Naive thymus-derived CD4-positive, alpha-beta T cell (primary cell): ENCODE results near the gene ESAM. TPM values are rescaled to one million over a fixed set of nuclear protein-coding genes. Genes with fewer than 3 reads are reported as not detected.

Experiments used
- ATAC-seq: fragments of 150-1000 bp; cut with Tn5 transposase; 2 replicates; pipeline ENCODE4 v1.10.0; 2021; ENCODE audit warnings: mild to moderate bottlenecking, moderate library complexity
- CTCF ChIA-PET: fragments of 350-600 bp; sonication (Branson Sonifier 250); formaldehyde crosslinking; loops from one replicate; lab custom pipeline; 2021; ENCODE audit warnings: antibody characterized with exemption; lab: Charles Lee
- POLR2A ChIA-PET: fragments of 350-600 bp; sonication (Branson Sonifier 250); formaldehyde crosslinking; loops from one replicate; lab custom pipeline; 2021; ENCODE audit warnings: antibody characterized with exemption, inconsistent platforms; lab: Charles Lee
- DNase-seq, 9 donors: peaks; one replicate each; pipeline versions ENCODE4 v3.0.0 to v3.0.0-alpha.2; 2020 to 2022; ENCODE audit warnings: mixed read lengths in 1 of 9
- H3K27ac ChIP-seq: one replicate; pipeline ENCODE4 v1.7.0; 2013; ENCODE audit warnings: mild to moderate bottlenecking, low read depth, low read length, moderate library complexity
- H3K27me3 ChIP-seq, 2 donors: one replicate each; pipeline ENCODE4 v1.7.0; 2013; ENCODE audit warnings: low read length in 2 of 2, mild to moderate bottlenecking in 2 of 2, moderate library complexity in 2 of 2; ENCODE audit not compliant: control insufficient read depth in 2 of 2, insufficient read depth in 2 of 2
- H3K36me3 ChIP-seq, 3 experiments: 1 replicate in 2 of 3; 2 replicates in 1 of 3; pipeline ENCODE4 v1.7.0; 2013; ENCODE audit warnings: low read length in 3 of 3, mild to moderate bottlenecking in 3 of 3, moderate library complexity in 1 of 3; ENCODE audit not compliant: insufficient read depth in 3 of 3, control insufficient read depth in 2 of 3
- H3K4me1 ChIP-seq, 2 donors: one replicate each; pipeline ENCODE4 v1.7.0; 2013; ENCODE audit warnings: low read length in 2 of 2, mild to moderate bottlenecking in 2 of 2, moderate library complexity in 1 of 2; ENCODE audit not compliant: control insufficient read depth in 2 of 2, insufficient read depth in 2 of 2
- H3K4me3 ChIP-seq: 2 replicates; pipeline ENCODE4 v1.7.0; 2013; ENCODE audit warnings: mild to moderate bottlenecking, low read length
- H3K9me3 ChIP-seq, 3 experiments: 1 replicate in 2 of 3; 2 replicates in 1 of 3; pipeline ENCODE4 v1.7.0; 2013; ENCODE audit warnings: low read length in 3 of 3; ENCODE audit not compliant: control insufficient read depth in 2 of 3
- H3K27ac Mint-ChIP-seq, 9 donors: one replicate each; pipeline ENCODE4 v1.8.0; 2020 to 2022; ENCODE audit warnings: mixed read lengths in 9 of 9, mild to moderate bottlenecking in 8 of 9, moderate library complexity in 5 of 9, inconsistent platforms in 2 of 9
- H3K27me3 Mint-ChIP-seq, 5 donors: one replicate each; pipeline ENCODE4 v1.8.0; 2021 to 2022; ENCODE audit warnings: mixed read lengths in 5 of 5, mild to moderate bottlenecking in 1 of 5
- H3K36me3 Mint-ChIP-seq, 5 donors: one replicate each; pipeline ENCODE4 v1.8.0; 2020 to 2022; ENCODE audit warnings: mixed read lengths in 5 of 5, mild to moderate bottlenecking in 3 of 5, inconsistent platforms in 1 of 5
- H3K4me1 Mint-ChIP-seq, 7 donors: one replicate each; pipeline ENCODE4 v1.8.0; 2020 to 2022; ENCODE audit warnings: mixed read lengths in 7 of 7, mild to moderate bottlenecking in 3 of 7, inconsistent platforms in 1 of 7
- H3K4me3 Mint-ChIP-seq, 10 donors: one replicate each; pipeline ENCODE4 v1.8.0; 2020 to 2022; ENCODE audit warnings: mild to moderate bottlenecking in 10 of 10, mixed read lengths in 10 of 10, moderate library complexity in 6 of 10, inconsistent platforms in 2 of 10
- H3K9me3 Mint-ChIP-seq, 11 donors: one replicate each; pipeline ENCODE4 v1.8.0; 2020 to 2022; ENCODE audit warnings: mixed read lengths in 11 of 11, mild to moderate bottlenecking in 4 of 11, inconsistent platforms in 1 of 11, moderate library complexity in 1 of 11
- intact Hi-C, 2 donors: fragments of 100-400 bp; cut with micrococcal nuclease; formaldehyde crosslinking; loops; one replicate each; pipeline ENCODE4 v1.15.1; 2023
- polyA plus RNA-seq, 2 donors: library from polyadenylated mRNA; unstranded; fragments of 300-500 nt; fragmentation: Illumina TruSeq; gene quantifications; one replicate each; pipeline ENCODE4 v1.2.3, GENCODE V29; 2021
- total RNA-seq, 6 experiments: library from RNA in 5 of 6; stranded (reverse) in 5 of 6; gene quantifications; 1 replicate in 5 of 6; 2 replicates in 1 of 6; pipeline ENCODE4 v1.2.3 and lab custom pipeline; 2021 to 2026

ESAM gene
- total and polyA plus RNA-seq, 7 experiments from 2014 or later, result 0.39 to 4.1 (median 1.9) TPM

DNA sequence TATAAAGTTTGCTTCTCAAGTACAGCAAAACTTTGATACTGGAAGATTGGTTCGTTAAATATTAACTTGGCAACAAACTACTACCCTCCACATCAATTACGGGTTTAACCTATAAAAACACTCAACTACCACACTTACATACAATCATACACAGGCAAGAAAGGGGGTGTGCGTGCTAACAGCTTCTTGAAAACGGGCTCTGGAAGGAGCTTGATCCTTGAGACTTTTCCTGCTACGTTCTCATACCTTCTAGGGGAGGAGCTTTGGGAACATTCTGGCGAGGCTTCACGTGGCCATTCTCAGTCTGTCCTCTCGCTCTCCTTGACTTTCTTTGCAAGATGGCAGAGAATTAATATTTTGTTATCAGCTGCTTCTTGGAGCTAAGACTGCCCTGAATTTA lies 6.8 kb upstream of the ESAM start:
- Histone ChIP-seq H3K36me3 (peaks cover 4 to 38% (median 5%) of the 10 kb centered on the region in 3 experiments), H3K27me3 (no peaks in the 10 kb centered on the region), H3K9me3 (no peaks in the 10 kb centered on the region), H3K4me3 (no peak overlapping the region), H3K4me1 (no peaks in the 10 kb centered on the region), H3K27ac (no peak overlapping the region)
- no peak for ATAC-seq
- peaks cover 7 to 34% (median 10%) of the 10 kb centered on the region in 5 donors for H3K36me3 Mint-ChIP-seq
- no peaks in the 10 kb centered on the region for H3K9me3 Mint-ChIP-seq
- intact Hi-C loops, result no loop called here
- H3K27ac Mint-ChIP-seq, result no peak overlapping the region
- ChIA-PET CTCF (interaction anchor here (0.6 to 3.3 kb wide), 6 partner anchors 14 to 99 kb away, joined by 3 to 15 read pairs (median 4); no protein-coding TSS in a partner anchor), POLR2A (interaction anchor here (0.6 to 1.1 kb wide), 2 partner anchors 22 to 98 kb away, joined by 4 read pairs; no protein-coding TSS in a partner anchor)
- no peak overlapping the region for H3K4me3 Mint-ChIP-seq
- H3K4me1 Mint-ChIP-seq, result peaks cover 0 to 5% (median 0%) of the 10 kb centered on the region in 7 donors
- no peak for DNase-seq
- no peaks in the 10 kb centered on the region for H3K27me3 Mint-ChIP-seq

DNA sequence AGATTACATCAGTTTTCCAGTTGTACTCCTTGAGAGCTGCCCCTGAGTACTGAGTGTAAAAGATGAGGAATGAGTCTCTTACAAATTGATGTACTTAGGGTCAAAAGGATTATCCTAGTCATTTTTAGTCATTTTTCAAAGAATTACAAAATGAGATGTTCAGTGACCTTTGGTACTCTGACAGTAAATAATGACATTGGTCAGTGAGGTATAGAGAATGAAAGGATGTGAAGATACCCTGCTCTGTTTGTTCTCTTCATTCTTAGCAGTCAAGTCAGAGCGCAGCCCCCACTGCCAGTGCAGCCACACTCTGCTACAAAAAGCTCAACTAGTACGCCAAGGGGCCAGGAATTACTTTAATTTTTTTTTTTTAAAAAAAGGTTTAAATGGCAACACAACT lies 4.1 kb upstream of the ESAM start:
- ATAC-seq, result no peak
- Mint-ChIP-seq H3K4me1 (peaks cover 0 to 11% (median 7%) of the 10 kb centered on the region in 7 donors), H3K36me3 (peaks cover 0 to 16% (median 3%) of the 10 kb centered on the region in 5 donors), H3K9me3 (no peaks in the 10 kb centered on the region), H3K27ac (no peak overlapping the region), H3K27me3 (peaks cover 0 to 10% (median 5%) of the 10 kb centered on the region in 5 donors), H3K4me3 (no peak overlapping the region)
- ChIA-PET CTCF (interaction anchor here (0.6 to 7.1 kb wide), 2 partner anchors 96 to 706 kb away, joined by 3 to 110 read pairs; no protein-coding TSS in a partner anchor), POLR2A (interaction anchor here (1.2 kb wide), 1 partner anchor 19 kb away, joined by 3 read pairs; no protein-coding TSS in a partner anchor)
- intact Hi-C loops, result no loop called here
- Histone ChIP-seq H3K9me3 (no peaks in the 10 kb centered on the region), H3K36me3 (peaks cover 0 to 20% (median 2%) of the 10 kb centered on the region in 3 experiments), H3K27ac (no peak overlapping the region), H3K27me3 (peaks cover 0 to 2% of the 10 kb centered on the region in 2 donors), H3K4me1 (peaks cover 8% of the 10 kb centered on the region in 2 donors), H3K4me3 (no peak overlapping the region)
- no peak for DNase-seq

DNA sequence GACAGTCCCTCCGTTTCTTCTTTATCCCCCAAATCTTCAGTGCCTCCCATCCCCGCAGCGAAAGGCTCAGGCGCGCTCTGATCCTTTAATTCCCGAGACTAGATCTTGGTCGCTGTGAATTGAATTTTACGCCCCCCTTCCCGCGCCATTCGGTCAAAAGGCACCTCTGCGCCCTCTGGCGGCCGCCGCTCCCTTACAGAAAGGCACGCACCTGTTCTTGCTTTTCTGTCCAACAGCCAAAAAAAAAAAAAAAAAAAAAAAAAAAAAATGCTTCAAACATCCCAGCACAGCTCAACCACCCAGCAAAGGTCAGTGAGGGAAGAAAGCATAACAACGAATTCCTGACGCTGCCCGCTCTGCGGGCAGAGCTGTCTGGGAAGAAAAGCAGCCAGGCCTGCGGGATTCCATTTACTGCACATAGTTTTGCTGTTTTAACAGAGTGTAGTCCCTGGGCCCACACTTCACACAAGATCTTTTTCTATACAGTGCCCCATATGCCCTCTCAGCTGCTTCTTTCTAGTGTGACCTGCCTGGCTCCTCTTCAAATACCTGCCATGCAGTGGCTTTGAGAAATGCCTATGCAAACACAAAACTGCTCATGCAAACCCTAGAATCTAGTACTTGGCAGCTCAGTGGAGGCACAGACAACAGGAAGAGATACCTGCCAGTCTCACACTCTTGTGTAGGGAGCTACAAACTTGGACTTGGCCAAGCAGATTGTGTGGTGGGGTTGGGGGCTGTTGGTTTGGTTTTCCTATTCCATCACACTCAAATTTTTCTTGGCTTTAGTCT lies 1.3 kb upstream of the ESAM start:
- Histone ChIP-seq H3K9me3 (no peaks in the 10 kb centered on the region), H3K27me3 (peaks cover 7 to 16% of the 10 kb centered on the region in 2 donors), H3K4me3 (peak overlapping the region; percentile 87), H3K36me3 (peaks cover 0 to 11% (median 0%) of the 10 kb centered on the region in 3 experiments), H3K27ac (no peak overlapping the region), H3K4me1 (peaks cover 8 to 28% of the 10 kb centered on the region in 2 donors)
- Mint-ChIP-seq H3K4me3 (peak overlapping the region; percentile 87 to 99 (median 94)), H3K27me3 (peaks cover 12 to 35% (median 27%) of the 10 kb centered on the region in 5 donors), H3K9me3 (peaks cover 0 to 1% (median 0%) of the 10 kb centered on the region in 11 donors), H3K27ac (peak overlapping the region; percentile 24 to 92 (median 72)), H3K4me1 (peaks cover 4 to 37% (median 20%) of the 10 kb centered on the region in 7 donors), H3K36me3 (peaks cover 0 to 4% (median 3%) of the 10 kb centered on the region in 5 donors)
- ChIA-PET POLR2A (interaction anchor here (0.6 to 5.1 kb wide), 12 partner anchors 10 to 191 kb away, joined by 3 to 54 read pairs (median 4); partner anchors contain the start of genes CCDC15, MSANTD2, SIAE and SPA17), CTCF (interaction anchor here (0.6 to 7.1 kb wide), 28 partner anchors 10 to 143 kb away, joined by 3 to 110 read pairs (median 5); partner anchors contain the start of genes MSANTD2, SIAE and SPA17)
- ATAC-seq (peak; percentile 71), DNase-seq (peak; percentile 73 to 87 (median 83))
- intact Hi-C loops, result loop anchor here (1.0 to 5.0 kb wide), 14 partner anchors 17 to 379 kb away; partner anchors contain the start of genes CCDC15 (in 2 of the 2), MSANTD2 (in 1 of the 2), SIAE (in 1 of the 2) and SPA17 (in 1 of the 2)

GRCh38 chr11:124762624-124763155 lies 600 bp upstream of the ESAM start:
- H3K36me3 ChIP-seq, result peaks cover 0 to 9% (median 0%) of the 10 kb centered on the region in 3 experiments
- ATAC-seq, result peak; percentile 31
- peak overlapping the region; percentile 87 for H3K4me3 ChIP-seq
- no peaks in the 10 kb centered on the region for H3K9me3 ChIP-seq
- H3K4me3 Mint-ChIP-seq, result peak overlapping the region; percentile 87 to 99 (median 94)
- intact Hi-C loops, result loop anchor here (1.0 to 5.0 kb wide), 14 partner anchors 16 to 380 kb away; partner anchors contain the start of genes CCDC15 (in 2 of the 2), MSANTD2 (in 2 of the 2), SIAE (in 1 of the 2) and SPA17 (in 1 of the 2)
- H3K27me3 Mint-ChIP-seq, result peaks cover 18 to 42% (median 34%) of the 10 kb centered on the region in 5 donors
- peaks cover 0 to 1% (median 0%) of the 10 kb centered on the region in 11 donors for H3K9me3 Mint-ChIP-seq
- POLR2A ChIA-PET, result interaction anchor here (0.9 to 5.1 kb wide), 9 partner anchors 10 to 93 kb away, joined by 3 to 54 read pairs (median 7); partner anchors contain the start of genes MSANTD2, SIAE, SPA17 and VSIG2
- H3K4me1 ChIP-seq, result peaks cover 8 to 31% of the 10 kb centered on the region in 2 donors
- peak in 1 of 9 donors; percentile 42 for DNase-seq
- peaks cover 7 to 16% of the 10 kb centered on the region in 2 donors for H3K27me3 ChIP-seq
- H3K36me3 Mint-ChIP-seq, result peaks cover 0 to 4% (median 3%) of the 10 kb centered on the region in 5 donors
- CTCF ChIA-PET, result interaction anchor here (0.6 to 7.1 kb wide), 18 partner anchors 9 to 120 kb away, joined by 3 to 110 read pairs (median 6); partner anchors contain the start of genes MSANTD2, SIAE and SPA17
- peak overlapping the region in 7 of 9 donors; percentile 24 to 92 (median 72) for H3K27ac Mint-ChIP-seq
- H3K27ac ChIP-seq, result peak overlapping the region; percentile 26
- H3K4me1 Mint-ChIP-seq, result peaks cover 6 to 40% (median 24%) of the 10 kb centered on the region in 7 donors

DNA sequence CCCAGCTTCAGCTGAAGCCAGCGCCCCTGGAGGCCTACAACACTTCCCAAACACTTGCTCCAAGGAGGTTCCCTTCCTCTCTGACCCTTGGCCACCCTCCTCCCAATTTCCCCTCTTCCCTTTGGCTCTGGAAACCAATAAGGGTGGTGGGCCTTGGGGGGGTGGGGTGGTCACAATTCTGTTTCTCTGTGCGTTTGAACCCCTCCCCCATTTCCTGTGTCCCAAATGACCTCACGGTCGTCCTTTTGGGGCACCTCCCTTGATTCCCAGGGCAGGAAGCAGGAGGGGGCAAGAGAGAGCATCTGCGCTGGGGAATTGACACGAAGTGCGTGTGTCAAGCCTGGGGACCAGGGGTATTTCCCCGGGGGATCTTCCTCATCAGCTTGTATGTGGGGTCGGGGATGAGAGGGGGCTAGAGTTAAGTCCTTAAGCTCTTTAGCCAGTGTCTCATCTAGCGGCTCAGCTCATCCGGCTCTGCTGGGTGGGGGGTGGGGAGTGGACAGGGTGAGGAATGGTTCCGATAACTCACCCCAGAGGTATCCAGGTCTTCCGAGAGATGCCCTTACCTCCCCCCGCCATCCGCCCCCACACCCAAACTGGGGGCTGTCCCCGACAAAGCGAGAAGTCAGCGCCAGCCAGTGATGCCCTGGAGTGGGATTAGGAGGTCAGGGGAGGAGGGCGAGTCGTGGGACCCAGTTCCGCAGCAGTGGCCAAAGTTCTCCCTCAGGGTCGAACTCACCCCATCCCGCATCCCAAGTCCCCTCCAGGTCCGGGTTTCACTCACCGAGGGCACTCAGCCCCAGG lies 587 bp downstream of the ESAM start:
- Histone ChIP-seq H3K27me3 (peaks cover 7 to 16% of the 10 kb centered on the region in 2 donors), H3K4me3 (peak overlapping the region; percentile 87), H3K36me3 (no peaks in the 10 kb centered on the region), H3K4me1 (peaks cover 8 to 31% of the 10 kb centered on the region in 2 donors), H3K27ac (no peak overlapping the region), H3K9me3 (no peaks in the 10 kb centered on the region)
- POLR2A ChIA-PET, result interaction anchor here (0.6 to 5.1 kb wide), 11 partner anchors 8 to 91 kb away, joined by 3 to 54 read pairs (median 9); partner anchors contain the start of genes MSANTD2, SIAE, SPA17 and VSIG2
- ATAC-seq (no peak), DNase-seq (no peak)
- H3K4me3 Mint-ChIP-seq, result peak overlapping the region; percentile 56 to 98 (median 74)
- peaks cover 28 to 54% (median 46%) of the 10 kb centered on the region in 5 donors for H3K27me3 Mint-ChIP-seq
- H3K27ac Mint-ChIP-seq, result peak overlapping the region in 1 of 9 donors; percentile 19
- peaks cover 6 to 44% (median 24%) of the 10 kb centered on the region in 7 donors for H3K4me1 Mint-ChIP-seq
- intact Hi-C loops, result loop anchor here (1.0 to 5.0 kb wide), 8 partner anchors 15 to 381 kb away; partner anchors contain the start of genes CCDC15 (in 2 of the 2) and MSANTD2 (in 1 of the 2)
- CTCF ChIA-PET, result interaction anchor here (0.8 to 7.1 kb wide), 6 partner anchors 8 to 117 kb away, joined by 3 to 110 read pairs (median 6); no protein-coding TSS in a partner anchor
- H3K36me3 Mint-ChIP-seq, result peaks cover 0 to 4% (median 0%) of the 10 kb centered on the region in 5 donors
- peaks cover 0 to 1% (median 0%) of the 10 kb centered on the region in 11 donors for H3K9me3 Mint-ChIP-seq
